Esophagus muscularis mucosa (tissue), 4 donors: Measurements from ENCODE around the gene FKBP2. TPM values are rescaled to one million over a fixed set of nuclear protein-coding genes. Genes with fewer than 3 reads are reported as not detected.
A peak's percentile ranks its signal among the peaks of the same experiment; 100 is the strongest.

Source experiments
- DNase-seq: peaks from one replicate; pipeline ENCODE4 v3.0.0-alpha.2; 2017; ENCODE audit errors: extremely low spot score
- H3K27ac ChIP-seq, 4 donors: fragments of 200-600 bp; sonication (generic); replicated peaks in 1 of 4; 1 replicate in 3 of 4; 2 replicates in 1 of 4; pipeline ENCODE4 v1.5.1; 2016 to 2019; ENCODE audit warnings: mild to moderate bottlenecking in 1 of 4
- H3K27me3 ChIP-seq, 4 donors: fragments of 200-600 bp; sonication (generic); one replicate each; pipeline versions ENCODE4 v1.5.1 to v1.6.0; 2016 to 2019
- H3K36me3 ChIP-seq, 4 donors: fragments of 200-600 bp; sonication (generic); one replicate each; pipeline ENCODE4 v1.5.1; 2016 to 2019
- H3K4me1 ChIP-seq, 4 donors: fragments of 200-600 bp; sonication (generic); one replicate each; pipeline ENCODE4 v1.5.1; 2016 to 2019
- H3K4me3 ChIP-seq, 4 donors: fragments of 200-600 bp; sonication (generic); 1 replicate in 2 of 4; 2 replicates in 2 of 4; pipeline ENCODE4 v1.5.1; 2016 to 2019; ENCODE audit warnings: mild to moderate bottlenecking in 4 of 4, moderate library complexity in 1 of 4
- H3K9me3 ChIP-seq, 4 donors: fragments of 200-600 bp; sonication (generic); 1 replicate in 3 of 4; 2 replicates in 1 of 4; pipeline ENCODE4 v1.5.1; 2016 to 2019
- CTCF ChIP-seq, 3 experiments: fragments of 200-600 bp in 2 of 3; fragments of 450-650 bp in 1 of 3; sonication (generic) in 2 of 3; IDR thresholded peaks; one replicate each; pipeline ENCODE4 v1.5.1; 2017 to 2019; ENCODE audit warnings: antibody characterized with exemption in 3 of 3, mild to moderate bottlenecking in 2 of 3, moderate library complexity in 1 of 3
- EP300 ChIP-seq: sonication (generic); formaldehyde crosslinking; IDR thresholded peaks from one replicate; pipeline ENCODE4 v1.6.1; 2017; ENCODE audit warnings: antibody characterized with exemption
- POLR2A ChIP-seq: fragments of 450-650 bp; IDR thresholded peaks from one replicate; pipeline ENCODE4 v1.6.1; 2017; ENCODE audit warnings: antibody characterized with exemption, moderate library complexity, mild to moderate bottlenecking, low read depth
- POLR2AphosphoS5 ChIP-seq, 2 donors: sonication (generic); formaldehyde crosslinking; IDR thresholded peaks; one replicate each; pipeline ENCODE4 v1.6.1; 2017; ENCODE audit warnings: antibody characterized with exemption in 2 of 2
- WGBS: methylation state at CpG from one replicate; pipeline ENCODE4 v1.1.5; 2018; 5-methylcytosine and 5-hydroxymethylcytosine counted together
- intact Hi-C: fragments of 100-400 bp; cut with DNase I; formaldehyde crosslinking; loops from one replicate; pipeline ENCODE4 v1.15.1; 2023
- total RNA-seq, 4 donors: library from RNA; depleted of rRNA; stranded (reverse); fragments of >200 nt; gene quantifications; one replicate each; pipeline versions ENCODE4 v1.1.0 to v1.2.1, GENCODE V29; 2016

The FKBP2 gene
- total RNA-seq, 4 donors from 2014 or later: 49.0 to 87.8 (median 65.5) TPM

- no peak overlapping the region for H3K4me3 ChIP-seq
- intact Hi-C loops: no loop called here
- TF ChIP-seq POLR2AphosphoS5 (IDR thresholded peaks at IDR 0.05) (no peak), POLR2A (no peak), CTCF (IDR thresholded peaks at IDR 0.05) (no peak), EP300 (no peak)
- 77% methylated on average over 18 of the region's 18 CpGs for WGBS
- H3K27ac ChIP-seq: peak overlapping the region in 3 of 4 donors; percentile 71 to 81 (median 78)
- no peaks in the 10 kb centered on the region for H3K9me3 ChIP-seq
- DNase-seq: no peak
- H3K4me1 ChIP-seq: peaks cover 18 to 46% (median 34%) of the 10 kb centered on the region in 4 donors
- H3K36me3 ChIP-seq: peaks cover 6 to 55% (median 40%) of the 10 kb centered on the region in 4 donors
- no peaks in the 10 kb centered on the region for H3K27me3 ChIP-seq
Measured at GRCh38 chr11:64208796-64209562, 31.9 kb upstream of the FKBP2 start.

GRCh38 chr11:64209563-64209843 lies 31.4 kb upstream of the FKBP2 start:
- 91% methylated on average over 7 of the region's 8 CpGs for WGBS
- TF ChIP-seq POLR2A (no peak), EP300 (no peak), CTCF (IDR thresholded peaks at IDR 0.05) (no peak), POLR2AphosphoS5 (IDR thresholded peaks at IDR 0.05) (no peak)
- Histone ChIP-seq H3K27ac (no peak overlapping the region), H3K4me1 (peaks cover 13 to 41% (median 28%) of the 10 kb centered on the region in 4 donors), H3K4me3 (no peak overlapping the region), H3K36me3 (peaks cover 4 to 49% (median 37%) of the 10 kb centered on the region in 4 donors), H3K27me3 (no peaks in the 10 kb centered on the region), H3K9me3 (no peaks in the 10 kb centered on the region)
- intact Hi-C loops: no loop called here
- no peak for DNase-seq

GRCh38 chr11:64210301-64211020 lies 30.4 kb upstream of the FKBP2 start:
- WGBS: 89% methylated on average over 23 of the region's 24 CpGs
- H3K36me3 ChIP-seq: peaks cover 3 to 42% (median 31%) of the 10 kb centered on the region in 4 donors
- H3K4me3 ChIP-seq: no peak overlapping the region
- no peaks in the 10 kb centered on the region for H3K9me3 ChIP-seq
- no peaks in the 10 kb centered on the region for H3K27me3 ChIP-seq
- no peak for DNase-seq
- H3K27ac ChIP-seq: no peak overlapping the region
- TF ChIP-seq CTCF (IDR thresholded peaks at IDR 0.05) (no peak), EP300 (no peak), POLR2A (no peak), POLR2AphosphoS5 (IDR thresholded peaks at IDR 0.05) (no peak)
- intact Hi-C loops: no loop called here
- H3K4me1 ChIP-seq: peaks cover 9 to 32% (median 21%) of the 10 kb centered on the region in 4 donors

GRCh38 chr11:64211181-64211872 lies 29.6 kb upstream of the FKBP2 start:
- no peaks in the 10 kb centered on the region for H3K27me3 ChIP-seq
- no peak for DNase-seq
- H3K4me3 ChIP-seq: no peak overlapping the region
- intact Hi-C loops: no loop called here
- TF ChIP-seq POLR2AphosphoS5 (IDR thresholded peaks at IDR 0.05) (no peak), EP300 (no peak), POLR2A (no peak), CTCF (IDR thresholded peaks at IDR 0.05) (no peak)
- H3K9me3 ChIP-seq: no peaks in the 10 kb centered on the region
- WGBS: 91% methylated on average over 19 of the region's 30 CpGs
- H3K4me1 ChIP-seq: peaks cover 9 to 26% (median 21%) of the 10 kb centered on the region in 4 donors
- peaks cover 0 to 33% (median 23%) of the 10 kb centered on the region in 4 donors for H3K36me3 ChIP-seq
- H3K27ac ChIP-seq: no peak overlapping the region
